ENCODE data around the gene ABCA12. TPM values are rescaled to one million over a fixed set of nuclear protein-coding genes. Genes with fewer than 3 reads are reported as not detected.

The ABCA12 gene
- polyA plus RNA-seq, 1 of the 3 experiments (the other 2 are of a cell fraction): 0.07 TPM

DNA sequence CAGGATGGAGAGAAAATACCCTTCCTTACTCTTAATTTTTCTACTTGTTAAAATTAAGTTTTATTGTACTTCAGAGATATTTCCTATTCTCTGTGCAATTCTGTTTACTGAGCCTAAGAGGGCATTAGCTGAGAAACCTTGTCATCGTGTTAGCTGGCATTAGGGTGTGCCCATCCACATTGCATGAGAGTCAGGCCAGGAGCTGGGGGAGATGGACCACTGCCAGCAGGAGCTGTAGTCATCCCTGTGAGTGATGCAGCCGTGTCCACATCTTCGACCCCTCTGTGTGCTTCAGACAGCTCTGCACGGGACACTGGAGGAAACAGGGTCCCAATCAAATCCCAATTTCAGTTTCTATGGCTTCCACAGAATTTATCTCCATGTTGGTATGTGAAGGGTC lies 34.2 kb downstream of the ABCA12 start:
- Histone ChIP-seq H3K4me3 (ENCODE audit: low read depth in 2 of 2, low read length in 1 of 2) (no peak overlapping the region), H3K9me2 (no peaks in the 10 kb centered on the region), H3K27me3 (ENCODE audit: insufficient read depth) (no peaks in the 10 kb centered on the region), H3K9ac (no peak overlapping the region), H4K20me1 (ENCODE audit: insufficient read depth) (no peaks in the 10 kb centered on the region), H3K27ac (ENCODE audit: low read depth in 2 of 2, low read length in 1 of 2) (no peak overlapping the region), H3K79me2 (ENCODE audit: insufficient read depth) (no peaks in the 10 kb centered on the region), H3K4me2 (no peak overlapping the region), H2AFZ (ENCODE audit: low read depth) (no peak overlapping the region), H3F3A (replicated peaks; ENCODE audit: insufficient read depth) (no peaks in the 10 kb centered on the region), H3K4me1 (ENCODE audit: control insufficient read depth in 1 of 2, insufficient read depth in 2 of 2, low read depth in 1 of 2, low read length in 1 of 2) (no peaks in the 10 kb centered on the region; a peak in 1 of 4 replicates), H3K9me3 (no peaks in the 10 kb centered on the region), H3K36me3 (replicated peaks in 1 of 2; ENCODE audit: control insufficient read depth in 1 of 2, insufficient read depth in 2 of 2, low read length in 1 of 2) (no peaks in the 10 kb centered on the region)
- WGBS (ENCODE audit: low lambda C conversion rate): 59% methylated on average over 4 of the region's 4 CpGs
- no peak for TF ChIP-seq TCF12 (IDR thresholded peaks at IDR 0.05)
- no peak for TF ChIP-seq USF1 (IDR thresholded peaks at IDR 0.05; ENCODE audit: borderline replicate concordance, low read depth)
- TF ChIP-seq MXI1 (IDR thresholded peaks at IDR 0.05; ENCODE audit: low read depth, low read length): no peak
- no peak for TF ChIP-seq NRF1 (IDR thresholded peaks at IDR 0.05; ENCODE audit: low read depth, low read length)
- TF ChIP-seq RAD21 (IDR thresholded peaks at IDR 0.05; ENCODE audit: low read length): no peak
- no peak for TF ChIP-seq YY1 (IDR thresholded peaks at IDR 0.05; ENCODE audit: low read depth)
- no peak for TF ChIP-seq RXRA (IDR thresholded peaks at IDR 0.05; ENCODE audit: borderline replicate concordance, low read depth)
- TF ChIP-seq CHD2 (IDR thresholded peaks at IDR 0.05; ENCODE audit: low read length, partially characterized antibody): no peak
- TF ChIP-seq, protein P1, sequence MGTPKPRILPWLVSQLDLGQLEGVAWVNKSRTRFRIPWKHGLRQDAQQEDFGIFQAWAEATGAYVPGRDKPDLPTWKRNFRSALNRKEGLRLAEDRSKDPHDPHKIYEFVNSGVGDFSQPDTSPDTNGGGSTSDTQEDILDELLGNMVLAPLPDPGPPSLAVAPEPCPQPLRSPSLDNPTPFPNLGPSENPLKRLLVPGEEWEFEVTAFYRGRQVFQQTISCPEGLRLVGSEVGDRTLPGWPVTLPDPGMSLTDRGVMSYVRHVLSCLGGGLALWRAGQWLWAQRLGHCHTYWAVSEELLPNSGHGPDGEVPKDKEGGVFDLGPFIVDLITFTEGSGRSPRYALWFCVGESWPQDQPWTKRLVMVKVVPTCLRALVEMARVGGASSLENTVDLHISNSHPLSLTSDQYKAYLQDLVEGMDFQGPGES (IDR thresholded peaks at IDR 0.05; ENCODE audit: low read depth, low read length): no peak
- no peak for TF ChIP-seq FOSL2 (IDR thresholded peaks at IDR 0.05; ENCODE audit: borderline replicate concordance, low read depth)
- no peak for TF ChIP-seq ELF1 (IDR thresholded peaks at IDR 0.05)
- no peak for TF ChIP-seq POLR2AphosphoS5 (IDR thresholded peaks at IDR 0.05; ENCODE audit: low read depth, low read length)
- no peak for TF ChIP-seq MEF2A (IDR thresholded peaks at IDR 0.05; ENCODE audit: borderline replicate concordance, low read depth)
- TF ChIP-seq FOXJ3 (CRISPR knock-in tag; IDR thresholded peaks at IDR 0.05): no peak
- TF ChIP-seq, protein P2, sequence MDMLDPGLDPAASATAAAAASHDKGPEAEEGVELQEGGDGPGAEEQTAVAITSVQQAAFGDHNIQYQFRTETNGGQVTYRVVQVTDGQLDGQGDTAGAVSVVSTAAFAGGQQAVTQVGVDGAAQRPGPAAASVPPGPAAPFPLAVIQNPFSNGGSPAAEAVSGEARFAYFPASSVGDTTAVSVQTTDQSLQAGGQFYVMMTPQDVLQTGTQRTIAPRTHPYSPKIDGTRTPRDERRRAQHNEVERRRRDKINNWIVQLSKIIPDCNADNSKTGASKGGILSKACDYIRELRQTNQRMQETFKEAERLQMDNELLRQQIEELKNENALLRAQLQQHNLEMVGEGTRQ (IDR thresholded peaks at IDR 0.05; ENCODE audit: borderline replicate concordance, low read depth, low read length): no peak
- no peak for TF ChIP-seq NFIC (IDR thresholded peaks at IDR 0.05; ENCODE audit: borderline replicate concordance)
- TF ChIP-seq, protein P3, sequence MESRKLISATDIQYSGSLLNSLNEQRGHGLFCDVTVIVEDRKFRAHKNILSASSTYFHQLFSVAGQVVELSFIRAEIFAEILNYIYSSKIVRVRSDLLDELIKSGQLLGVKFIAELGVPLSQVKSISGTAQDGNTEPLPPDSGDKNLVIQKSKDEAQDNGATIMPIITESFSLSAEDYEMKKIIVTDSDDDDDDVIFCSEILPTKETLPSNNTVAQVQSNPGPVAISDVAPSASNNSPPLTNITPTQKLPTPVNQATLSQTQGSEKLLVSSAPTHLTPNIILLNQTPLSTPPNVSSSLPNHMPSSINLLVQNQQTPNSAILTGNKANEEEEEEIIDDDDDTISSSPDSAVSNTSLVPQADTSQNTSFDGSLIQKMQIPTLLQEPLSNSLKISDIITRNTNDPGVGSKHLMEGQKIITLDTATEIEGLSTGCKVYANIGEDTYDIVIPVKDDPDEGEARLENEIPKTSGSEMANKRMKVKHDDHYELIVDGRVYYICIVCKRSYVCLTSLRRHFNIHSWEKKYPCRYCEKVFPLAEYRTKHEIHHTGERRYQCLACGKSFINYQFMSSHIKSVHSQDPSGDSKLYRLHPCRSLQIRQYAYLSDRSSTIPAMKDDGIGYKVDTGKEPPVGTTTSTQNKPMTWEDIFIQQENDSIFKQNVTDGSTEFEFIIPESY (IDR thresholded peaks at IDR 0.05; ENCODE audit: borderline replicate concordance, low read depth): no peak
- no peak for TF ChIP-seq EZH2phosphoT487 (IDR thresholded peaks at IDR 0.05; ENCODE audit: borderline replicate concordance, low read depth)
- DNase-seq: no peak
- POLR2A ChIA-PET: no interaction called here
- CTCF ChIA-PET: no interaction called here
